Spleen (tissue), 7 donors: Measurements from ENCODE around the gene SUCLA2.

ENCODE experiments used
- CTCF ChIP-seq, 11 experiments: fragments of 200-600 bp in 7 of 11; fragments of 450-650 bp in 4 of 11; sonication (generic) in 4 of 11; IDR thresholded peaks in 8 of 11; conservative IDR thresholded peaks in 3 of 11; 1 replicate in 7 of 11; 2 replicates in 4 of 11; pipeline versions ENCODE4 v1.4.0 to v1.8.0; 2016 to 2021; ENCODE audit warnings: antibody characterized with exemption in 11 of 11, inconsistent platforms in 4 of 11, mild to moderate bottlenecking in 1 of 11
- POLR2A ChIP-seq, 3 donors: fragments of 450-650 bp; IDR thresholded peaks; one replicate each; pipeline ENCODE4 v1.5.1; 2017; ENCODE audit warnings: antibody characterized with exemption in 3 of 3, mild to moderate bottlenecking in 1 of 3
- donor health status: DM: no; HTN: no; CAD: no; lungs with moderate emphysema.
- donor health status: DM: no; HTN: no; CAD: no.
- donor health status: DM: no; HTN: no; CAD: no.

GRCh38 chr13:47896546-47896945, 104.5 kb downstream of the SUCLA2 start:
- TF ChIP-seq CTCF (IDR thresholded peaks at IDR 0.05 in 8 of 11, conservative IDR thresholded peaks at IDR 0.05 in 3 of 11) (no peak), POLR2A (IDR thresholded peaks at IDR 0.05) (no peak)
